CD4-positive, alpha-beta T cell treated with Interleukin-1 beta for 1 hour (primary cell): ENCODE measurements around the gene GDE1.
"Not testable (repeated sequence)": the region's sequence is repeated elsewhere in the genome, so short reads cannot be mapped to it uniquely, and the experiment has no call there.

Experiments
- DNase-seq, 2 donors: peaks; one replicate each; pipeline ENCODE4 v3.0.0-alpha.2; 2020 to 2022

Gene GDE1

DNA sequence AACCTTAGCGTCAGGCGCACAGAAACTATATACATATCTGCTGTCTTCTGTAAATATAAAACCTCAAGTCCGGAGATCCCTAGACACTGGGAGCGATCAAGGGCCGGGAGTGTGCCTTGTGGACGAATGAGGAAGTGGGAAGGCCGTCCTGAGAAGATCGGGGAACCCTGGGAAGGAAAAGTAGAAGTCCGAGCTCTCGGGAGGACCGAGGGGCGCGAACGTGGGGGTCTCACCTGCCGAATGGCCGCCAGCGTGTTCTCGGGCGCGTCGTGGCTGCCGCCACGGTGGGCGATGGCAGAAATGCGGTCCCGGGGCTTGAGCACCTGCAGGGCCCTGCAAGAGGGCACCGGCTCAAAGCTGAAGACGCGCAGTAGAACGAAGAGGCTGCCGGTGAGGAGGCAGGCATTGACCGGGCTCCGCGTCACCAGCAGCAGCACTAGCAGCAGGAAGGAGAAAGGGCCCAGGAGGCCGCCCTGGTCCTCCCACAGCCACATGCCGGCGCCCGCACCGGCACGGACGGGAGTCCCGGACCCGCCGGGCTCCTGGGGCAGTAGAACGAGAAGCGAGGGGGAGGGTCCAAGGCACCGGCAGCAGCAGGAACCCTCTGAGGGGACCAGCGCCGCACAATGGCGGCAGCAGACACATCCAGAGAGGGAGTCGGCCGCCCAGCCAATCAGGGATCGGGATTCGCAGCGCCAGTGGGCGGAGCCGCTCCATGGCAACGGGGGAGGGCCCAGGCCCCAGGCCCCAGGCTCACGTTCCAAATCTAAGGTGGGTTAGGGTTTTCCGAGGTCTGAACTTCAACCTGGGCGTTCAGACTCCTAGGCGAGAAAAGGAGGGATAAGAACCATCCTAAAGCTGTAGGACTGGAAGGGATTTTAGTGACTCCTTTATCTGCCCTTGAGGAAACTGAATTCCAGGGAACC, at the start of gene GDE1:
Gene GDE1 (minus strand): TSS at position 628 of the 926 bp plus-strand sequence. CDS start 134 bp downstream, at position 494.
- peak; percentile 92 to 94 for DNase-seq

DNA sequence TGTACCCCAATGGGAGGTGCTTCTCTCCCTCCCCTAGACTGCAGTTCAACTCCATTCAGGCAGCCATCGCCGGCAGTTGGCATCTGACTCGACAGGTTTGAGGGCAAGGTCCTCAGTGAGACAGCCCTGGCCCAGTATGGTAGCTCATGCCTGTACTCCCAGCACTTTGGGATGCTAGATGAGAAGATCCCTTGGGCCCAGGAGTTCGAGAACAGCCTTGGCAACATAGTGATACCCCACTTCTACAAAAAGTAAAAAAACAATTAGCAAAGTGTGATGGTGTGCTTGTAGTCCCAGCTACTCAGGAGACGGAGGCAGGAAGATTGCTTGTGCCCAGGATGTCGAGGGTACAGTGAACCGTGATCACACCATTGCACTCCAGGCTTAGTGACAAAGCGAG, 45.7 kb upstream of the GDE1 start:
- DNase-seq, result no peak

DNA sequence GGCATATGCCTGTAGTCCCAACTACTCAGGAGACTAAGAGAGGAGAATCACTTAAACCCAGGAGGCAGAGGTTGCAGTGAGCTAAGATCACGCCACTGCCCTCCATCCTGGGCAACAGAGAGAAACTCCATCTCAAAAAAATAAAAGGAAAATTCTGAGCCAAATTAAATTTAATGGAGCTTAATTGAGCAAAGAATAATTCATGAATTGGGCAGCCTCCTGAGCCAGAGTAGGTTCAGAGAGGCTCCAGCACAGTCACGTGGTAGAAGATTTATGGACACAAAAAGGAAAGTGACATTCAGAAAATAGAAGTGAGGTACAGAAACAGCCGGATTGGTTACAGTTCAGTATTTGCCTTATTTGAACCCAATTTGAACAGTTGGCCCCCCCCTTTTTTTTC, 44.5 kb upstream of the GDE1 start:
- no peak for DNase-seq

DNA sequence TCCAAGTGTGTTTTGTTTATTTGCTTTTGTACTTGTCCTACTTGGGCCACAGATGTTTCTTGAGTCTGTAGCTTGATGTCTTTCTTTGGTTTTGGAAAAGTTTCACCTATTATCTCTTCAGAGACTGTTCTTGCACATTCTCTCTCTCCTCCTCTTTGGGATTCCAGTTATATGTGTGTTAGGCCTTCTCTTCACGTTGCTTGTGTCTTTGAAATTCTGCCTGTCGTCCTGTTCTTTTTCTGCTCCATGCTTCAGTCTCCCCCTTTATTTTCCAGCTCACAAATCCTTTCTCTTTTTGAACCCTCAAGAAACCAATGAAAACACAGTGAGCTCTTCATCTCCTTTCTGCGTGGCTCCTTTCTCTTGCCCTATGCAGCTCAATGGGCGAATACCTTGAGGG, 41.5 kb upstream of the GDE1 start:
- no peak for DNase-seq

DNA sequence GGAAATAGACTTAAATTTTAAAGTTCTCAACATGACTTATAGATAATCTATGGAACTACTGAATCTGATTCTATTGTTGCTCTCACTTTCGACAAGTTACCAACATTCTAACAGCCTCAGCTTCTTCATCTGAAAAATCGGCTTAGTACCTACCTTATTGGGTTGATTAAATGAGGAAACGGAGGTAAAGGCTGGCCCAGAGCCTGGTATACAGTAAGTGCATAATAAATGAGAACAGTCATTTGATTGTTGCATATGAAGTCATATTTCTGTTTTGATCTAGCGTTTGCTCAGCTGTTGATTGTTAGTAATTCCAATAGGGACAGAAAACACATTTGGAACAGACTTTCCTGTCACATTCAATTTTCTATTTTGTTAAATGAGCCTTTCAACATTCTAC, 38.2 kb upstream of the GDE1 start:
- DNase-seq, result no peak

GRCh38 chr16:19559242-19559910, 37.5 kb upstream of the GDE1 start:
- peak in 1 of 2 donors; percentile 64 for DNase-seq

DNA sequence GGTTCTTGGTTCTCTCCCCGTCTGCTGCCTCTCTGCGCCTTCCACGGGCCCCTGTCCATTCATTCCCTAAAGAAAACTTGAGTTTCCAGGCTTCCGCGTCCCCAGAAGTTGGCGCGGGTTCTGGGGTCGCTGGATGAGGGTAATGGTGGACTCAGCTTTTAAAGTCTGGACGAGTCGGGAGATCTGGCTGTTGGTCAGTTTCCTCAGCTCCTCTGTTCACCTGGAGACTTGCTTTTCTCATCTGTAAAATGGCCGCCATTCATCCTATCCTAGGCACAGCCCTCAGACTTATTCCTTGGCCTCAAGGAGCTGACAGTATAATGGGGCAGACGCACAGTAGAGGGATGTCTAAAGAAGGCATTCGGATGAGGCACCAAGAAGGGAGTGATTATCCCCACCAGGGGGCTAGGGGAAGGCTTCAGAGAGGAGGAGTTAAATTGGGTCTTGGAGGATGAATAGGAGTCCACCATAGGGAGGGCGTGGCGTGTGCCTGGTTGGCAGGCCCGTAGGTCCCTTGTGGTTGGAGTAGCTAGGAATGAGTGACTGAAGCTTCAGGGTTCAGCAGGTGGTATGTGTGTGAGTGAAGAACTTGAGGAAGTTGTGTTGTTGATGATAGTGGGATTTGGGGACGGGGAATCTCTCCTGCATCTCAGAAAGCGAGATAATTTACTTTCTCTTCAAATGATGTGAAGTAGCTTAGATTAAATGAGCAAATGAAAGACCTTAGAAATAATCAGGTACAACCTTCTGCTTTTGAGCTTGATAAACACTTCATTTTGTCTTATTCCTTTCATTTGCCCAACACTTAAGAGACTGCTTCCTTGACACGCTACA, 34.3 kb upstream of the GDE1 start:
- DNase-seq, result peak; percentile 9 to 28

GRCh38 chr16:19555186-19555937, 33.5 kb upstream of the GDE1 start, which contains the start of gene VPS35L:
TSS of gene VPS35L (plus strand) at chr16:19555703. CDS start at chr16:19555730, 27 bp downstream.
- peak; percentile 97 to 98 for DNase-seq

DNA sequence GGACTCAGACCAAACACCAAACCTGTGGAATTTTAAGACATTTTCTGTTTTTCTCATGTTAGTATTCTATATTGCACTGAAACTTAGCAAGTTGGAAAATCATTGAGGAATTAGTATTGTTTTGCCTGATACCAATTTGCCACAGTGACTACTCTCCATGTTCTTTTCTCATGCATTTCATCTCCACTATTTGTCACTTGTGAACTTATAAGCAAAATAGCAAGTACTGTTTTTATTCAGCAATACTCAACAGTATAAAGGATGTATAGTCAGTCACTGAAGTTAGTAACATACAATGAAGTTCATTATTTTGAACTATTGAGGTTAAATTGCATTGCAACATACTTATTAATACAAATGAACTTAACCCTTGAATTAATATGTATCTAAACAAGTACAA, 27.8 kb upstream of the GDE1 start:
- no peak for DNase-seq

DNA sequence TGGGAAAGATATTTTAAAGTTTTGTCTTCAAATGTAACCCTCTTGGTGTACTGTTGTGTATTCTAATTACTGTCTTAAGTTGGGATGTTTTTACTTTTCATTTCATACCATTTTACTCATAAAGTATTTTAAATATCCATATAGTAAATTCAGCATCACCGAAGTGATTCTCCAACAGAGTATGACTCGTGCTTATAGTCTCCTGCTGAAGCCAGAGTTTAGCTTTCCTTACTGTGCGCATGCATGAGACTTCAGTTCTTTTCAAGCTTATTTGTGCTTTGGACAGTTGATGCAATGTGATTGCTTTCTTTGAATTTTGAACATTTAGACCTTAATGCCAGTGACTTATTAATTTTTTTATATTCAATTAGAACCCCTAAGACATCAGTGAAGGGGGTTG, 26.2 kb upstream of the GDE1 start:
- no peak for DNase-seq

- DNase-seq, result not testable (repeated sequence)
Measured at GRCh38 chr16:19543278-19543996, 21.5 kb upstream of the GDE1 start.

DNA sequence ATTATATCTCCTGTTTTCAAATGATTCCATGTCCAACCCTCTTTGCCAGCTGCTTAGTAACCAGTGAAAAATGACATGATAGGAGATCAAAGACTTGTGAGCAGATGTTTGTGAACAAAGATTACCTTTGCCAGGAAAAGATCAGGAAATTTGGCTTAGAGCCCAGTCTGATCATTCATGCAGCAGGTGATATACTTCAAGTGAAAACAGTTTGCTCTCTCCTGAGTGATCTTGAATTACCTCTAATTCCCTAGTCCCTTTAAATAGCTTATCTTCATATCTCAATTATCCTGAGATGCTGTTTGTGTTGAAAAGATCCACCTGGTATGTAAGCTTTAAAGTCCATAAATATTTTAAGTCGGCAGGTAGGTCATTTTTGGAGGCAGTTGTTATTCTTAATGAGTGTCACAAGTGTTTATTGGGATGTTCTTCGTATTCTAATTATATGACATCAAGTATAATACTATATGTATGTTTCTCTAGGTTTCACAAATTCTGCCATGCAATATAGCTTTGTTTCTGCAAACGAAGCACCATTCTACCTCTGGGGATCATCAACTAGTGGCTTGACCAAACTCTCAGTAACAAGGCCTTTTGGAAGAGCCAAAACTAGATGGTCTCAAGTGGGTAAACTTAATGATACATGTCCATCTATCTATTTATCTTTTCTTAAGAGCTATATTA, 20.4 kb upstream of the GDE1 start:
- no peak for DNase-seq

- no peak for DNase-seq
Measured at GRCh38 chr16:19540241-19540970, 18.5 kb upstream of the GDE1 start.

GRCh38 chr16:19532601-19533000, 10.7 kb upstream of the GDE1 start:
- DNase-seq, result no peak

- DNase-seq, result no peak
Measured at GRCh38 chr16:19528666-19529065, 6.8 kb upstream of the GDE1 start.

DNA sequence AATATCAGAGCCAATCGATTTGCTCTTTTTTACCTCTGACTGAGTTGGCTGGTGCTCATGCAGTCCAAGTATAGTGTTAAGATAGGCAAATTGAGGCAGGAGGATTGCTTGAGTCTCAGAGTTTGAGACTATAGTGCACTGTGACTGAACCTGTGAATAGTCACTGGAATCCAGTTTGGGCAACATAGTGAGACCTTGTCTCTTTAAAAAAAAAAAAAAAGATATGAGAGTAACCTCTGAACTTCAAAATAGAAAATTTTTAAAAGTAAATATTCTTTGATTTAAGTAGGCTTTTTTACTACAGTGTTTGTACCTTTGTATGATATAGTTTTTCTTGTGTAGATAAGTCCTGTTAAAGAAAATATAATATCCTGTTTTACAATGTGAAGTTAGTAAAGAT, 5.3 kb upstream of the GDE1 start:
- DNase-seq, result no peak

DNA sequence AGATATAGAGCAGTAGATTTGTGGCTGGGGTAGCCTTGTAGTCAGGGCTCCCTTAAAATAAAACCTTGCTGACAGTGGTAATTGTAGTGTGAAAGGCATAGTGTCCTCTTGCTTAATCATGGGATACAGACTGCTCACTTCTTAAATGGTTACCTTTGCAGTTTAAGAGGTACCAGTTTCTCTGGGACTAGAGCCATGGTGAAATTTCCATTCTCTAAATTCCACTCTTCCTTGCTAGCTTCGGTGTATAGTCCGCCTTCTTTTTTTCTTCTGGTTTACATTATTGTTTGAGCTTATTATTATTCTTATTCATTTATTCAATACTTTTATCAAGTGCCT, 3.5 kb upstream of the GDE1 start:
- no peak for DNase-seq

DNA sequence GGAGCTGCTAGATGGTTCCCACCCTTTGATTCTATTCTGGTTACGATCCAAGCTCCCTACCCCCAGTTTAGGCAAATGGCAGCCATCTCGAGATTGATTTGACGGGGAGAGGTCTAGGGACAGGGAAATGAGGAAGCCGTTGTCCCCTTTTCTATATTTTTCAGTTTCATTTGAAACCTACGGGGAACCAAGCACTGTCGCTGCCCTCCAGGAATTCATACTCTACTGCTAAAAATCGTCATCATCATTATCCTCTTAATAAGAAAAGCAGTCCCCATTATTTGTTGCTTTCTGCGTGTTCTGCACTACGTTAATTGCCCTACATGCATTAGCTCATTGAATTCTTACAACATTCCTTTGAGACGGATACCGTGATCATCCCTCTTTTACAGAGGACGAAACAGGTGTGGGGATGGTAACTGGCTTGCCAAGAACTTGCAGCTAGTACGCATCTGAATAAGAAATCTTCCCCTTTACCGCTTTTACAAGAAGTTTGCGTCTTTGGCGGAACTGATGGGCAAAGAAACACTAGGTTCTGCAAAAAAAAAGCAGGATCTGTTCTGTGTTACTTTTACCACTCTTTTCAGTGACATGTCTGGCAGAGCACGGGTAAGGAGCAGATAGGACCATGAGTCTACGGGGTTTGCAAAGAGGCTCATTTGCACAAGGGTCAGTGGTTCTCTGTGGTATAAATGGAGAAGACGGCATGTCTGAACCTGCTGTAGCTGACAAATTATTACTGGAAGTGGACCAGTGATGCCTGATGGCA, 2.9 kb upstream of the GDE1 start:
- DNase-seq, result no peak

DNA sequence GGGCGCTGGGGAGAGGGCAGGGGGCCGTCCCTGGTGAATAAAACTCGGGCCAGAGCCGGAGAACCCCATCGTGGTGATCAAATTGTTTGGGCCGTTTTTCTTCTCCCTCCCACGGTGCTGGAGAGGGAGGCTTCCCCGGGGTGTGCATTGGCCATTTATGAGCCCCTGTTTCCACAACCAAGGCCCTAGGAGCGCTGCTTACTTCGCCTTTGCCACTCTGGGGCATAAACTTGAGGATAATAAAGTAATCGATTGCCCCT, 2.4 kb upstream of the GDE1 start:
- DNase-seq, result no peak
